IMR-90 (cell line): ENCODE results near the gene SHISA6.

Source experiments
- CEBPB ChIP-seq: IDR thresholded peaks from 2 replicates; pipeline ENCODE4 v1.6.1; 2012; ENCODE audit warnings: low read depth, low read length, improper control_type of control experiment
- MAFK ChIP-seq: IDR thresholded peaks from 2 replicates; pipeline ENCODE4 v1.6.1; 2012; ENCODE audit warnings: low read depth, low read length, improper control_type of control experiment
- MXI1 ChIP-seq: IDR thresholded peaks from 2 replicates; pipeline ENCODE4 v1.6.1; 2012; ENCODE audit warnings: low read depth, mild to moderate bottlenecking, low read length, moderate library complexity, borderline replicate concordance
- POLR2A ChIP-seq: IDR thresholded peaks from 2 replicates; pipeline ENCODE4 v1.6.1; 2012; ENCODE audit warnings: mild to moderate bottlenecking, low read depth, low read length
- RAD21 ChIP-seq: IDR thresholded peaks from 2 replicates; pipeline ENCODE4 v1.6.1; 2012; ENCODE audit warnings: low read length, improper control_type of control experiment
- RCOR1 ChIP-seq: IDR thresholded peaks from 2 replicates; pipeline ENCODE4 v1.6.1; 2012; ENCODE audit warnings: mild to moderate bottlenecking, low read length, improper control_type of control experiment; ENCODE audit not compliant: insufficient replicate concordance
- RFX5 ChIP-seq: IDR thresholded peaks from 2 replicates; pipeline ENCODE4 v1.8.0; 2012; ENCODE audit warnings: low read depth, mild to moderate bottlenecking, low read length, moderate library complexity
- SMC3 ChIP-seq: fragments of 150-350 bp; IDR thresholded peaks from 2 replicates; pipeline ENCODE4 v1.6.1; 2016; ENCODE audit warnings: low read depth, mild to moderate bottlenecking, antibody characterized with exemption, low read length, moderate library complexity
- TF ChIP-seq, protein P1 (sequence below): conservative IDR thresholded peaks from 2 replicates; pipeline ENCODE4 v1.5.1; 2012; ENCODE audit warnings: mild to moderate bottlenecking, low read depth, low read length, improper control_type of control experiment
- TF ChIP-seq, protein P2 (sequence below): fragments of 150-350 bp; IDR thresholded peaks from 2 replicates; pipeline ENCODE4 v1.6.1; 2016; ENCODE audit warnings: low read depth, mild to moderate bottlenecking, low read length, moderate library complexity, borderline replicate concordance

DNA sequence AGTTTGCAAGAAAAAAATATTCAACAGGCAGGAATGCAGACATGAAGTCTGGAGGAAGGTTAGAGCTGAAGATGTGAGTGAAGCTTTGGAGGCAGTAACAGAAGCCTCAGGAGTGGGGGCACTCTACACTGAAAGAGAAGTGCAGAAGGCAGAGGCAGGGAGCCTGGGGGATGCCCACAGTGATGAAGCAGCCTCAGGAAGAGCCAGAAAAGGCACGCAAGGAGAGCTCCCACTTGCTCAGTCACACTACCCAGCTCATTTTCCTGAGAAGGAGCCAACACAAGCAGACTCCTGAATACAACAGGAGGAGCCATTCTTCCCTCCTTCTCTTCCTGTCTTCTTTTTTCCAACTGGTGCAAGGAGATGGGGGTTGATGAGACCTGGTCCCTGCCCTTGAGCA, 312.1 kb downstream of the SHISA6 start:
- TF ChIP-seq, protein P1, sequence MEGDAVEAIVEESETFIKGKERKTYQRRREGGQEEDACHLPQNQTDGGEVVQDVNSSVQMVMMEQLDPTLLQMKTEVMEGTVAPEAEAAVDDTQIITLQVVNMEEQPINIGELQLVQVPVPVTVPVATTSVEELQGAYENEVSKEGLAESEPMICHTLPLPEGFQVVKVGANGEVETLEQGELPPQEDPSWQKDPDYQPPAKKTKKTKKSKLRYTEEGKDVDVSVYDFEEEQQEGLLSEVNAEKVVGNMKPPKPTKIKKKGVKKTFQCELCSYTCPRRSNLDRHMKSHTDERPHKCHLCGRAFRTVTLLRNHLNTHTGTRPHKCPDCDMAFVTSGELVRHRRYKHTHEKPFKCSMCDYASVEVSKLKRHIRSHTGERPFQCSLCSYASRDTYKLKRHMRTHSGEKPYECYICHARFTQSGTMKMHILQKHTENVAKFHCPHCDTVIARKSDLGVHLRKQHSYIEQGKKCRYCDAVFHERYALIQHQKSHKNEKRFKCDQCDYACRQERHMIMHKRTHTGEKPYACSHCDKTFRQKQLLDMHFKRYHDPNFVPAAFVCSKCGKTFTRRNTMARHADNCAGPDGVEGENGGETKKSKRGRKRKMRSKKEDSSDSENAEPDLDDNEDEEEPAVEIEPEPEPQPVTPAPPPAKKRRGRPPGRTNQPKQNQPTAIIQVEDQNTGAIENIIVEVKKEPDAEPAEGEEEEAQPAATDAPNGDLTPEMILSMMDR: no peak
- no peak for TF ChIP-seq POLR2A
- TF ChIP-seq RCOR1: no peak
- TF ChIP-seq RFX5: no peak
- TF ChIP-seq CEBPB: no peak
- TF ChIP-seq MAFK: no peak
- no peak for TF ChIP-seq RAD21
- TF ChIP-seq MXI1: no peak
- TF ChIP-seq SMC3: no peak
- TF ChIP-seq, protein P2, sequence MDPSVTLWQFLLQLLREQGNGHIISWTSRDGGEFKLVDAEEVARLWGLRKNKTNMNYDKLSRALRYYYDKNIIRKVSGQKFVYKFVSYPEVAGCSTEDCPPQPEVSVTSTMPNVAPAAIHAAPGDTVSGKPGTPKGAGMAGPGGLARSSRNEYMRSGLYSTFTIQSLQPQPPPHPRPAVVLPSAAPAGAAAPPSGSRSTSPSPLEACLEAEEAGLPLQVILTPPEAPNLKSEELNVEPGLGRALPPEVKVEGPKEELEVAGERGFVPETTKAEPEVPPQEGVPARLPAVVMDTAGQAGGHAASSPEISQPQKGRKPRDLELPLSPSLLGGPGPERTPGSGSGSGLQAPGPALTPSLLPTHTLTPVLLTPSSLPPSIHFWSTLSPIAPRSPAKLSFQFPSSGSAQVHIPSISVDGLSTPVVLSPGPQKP: no peak
